HPDE6-E6E7 (cell line): ENCODE data around the gene CDH4.

Experiments
- DNase-seq: peaks from one replicate; pipeline ENCODE4 v3.0.0; 2011; ENCODE audit warnings: missing footprints; ENCODE audit errors: extremely low spot score

The CDH4 gene

DNA sequence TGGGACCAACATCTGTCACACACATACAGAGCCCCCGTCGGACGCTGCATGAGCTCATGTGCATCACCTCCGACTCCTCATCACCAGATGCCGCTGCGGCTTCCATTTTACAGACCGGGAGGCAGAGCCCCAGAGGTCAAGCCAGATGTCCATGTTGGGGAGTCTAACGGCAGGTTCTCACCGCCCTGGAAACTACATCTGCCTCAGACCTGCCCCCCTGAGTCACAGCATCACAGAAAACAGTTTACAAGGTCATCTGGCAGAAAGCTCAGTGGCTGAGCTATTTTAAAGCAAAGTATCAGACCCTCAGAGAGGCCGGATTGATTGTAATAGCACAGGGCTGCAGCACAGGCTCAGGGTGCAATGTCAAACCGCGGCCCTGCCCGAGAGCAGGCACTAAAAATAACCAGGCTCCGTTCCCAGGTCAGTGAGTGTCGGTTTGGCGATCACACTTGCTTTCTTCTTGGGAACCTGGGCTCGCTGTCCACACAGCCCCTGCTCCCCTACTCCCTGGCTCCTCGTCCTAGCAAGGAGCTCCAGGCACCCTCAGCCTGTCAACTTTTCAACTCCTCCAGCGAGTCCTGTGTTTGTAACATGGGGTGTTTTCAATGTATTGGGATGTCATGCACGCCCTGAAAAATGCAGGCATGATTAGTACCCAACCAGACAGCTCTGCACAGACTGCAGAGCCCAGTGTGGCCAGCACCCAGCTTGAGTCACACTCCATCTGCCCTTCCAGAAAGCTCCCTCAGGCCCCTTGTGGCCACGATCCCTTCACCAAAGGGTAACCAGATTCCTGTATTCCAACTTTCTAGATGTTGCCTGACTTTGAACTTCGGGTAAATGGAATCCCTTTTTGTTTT is 264.5 kb downstream of the CDH4 start:
- DNase-seq: no peak

GRCh38 chr20:61517419-61517818 is 265.4 kb downstream of the CDH4 start:
- no peak for DNase-seq

DNA sequence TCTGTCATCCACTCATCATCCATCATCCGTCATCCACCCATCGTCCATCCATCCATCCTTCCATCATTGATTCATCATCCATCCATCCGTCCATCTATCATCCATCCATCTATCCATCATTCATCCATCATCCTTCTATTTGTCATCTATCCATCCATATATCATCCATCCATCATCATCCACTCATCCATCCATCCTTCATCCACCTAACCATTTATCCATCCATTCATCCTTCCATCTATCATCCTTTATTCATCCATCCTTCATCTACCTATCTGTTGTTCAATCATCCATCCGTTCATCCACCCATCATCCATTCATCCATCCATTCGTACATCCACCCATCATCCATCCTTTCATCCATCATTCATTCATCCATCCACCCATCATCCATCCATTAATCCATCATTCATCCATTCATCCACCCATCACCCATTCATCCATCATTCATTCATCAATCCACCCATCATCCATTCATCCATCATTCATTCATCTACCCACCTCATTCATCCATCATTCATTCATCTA is 266.4 kb downstream of the CDH4 start:
- no peak for DNase-seq

DNA sequence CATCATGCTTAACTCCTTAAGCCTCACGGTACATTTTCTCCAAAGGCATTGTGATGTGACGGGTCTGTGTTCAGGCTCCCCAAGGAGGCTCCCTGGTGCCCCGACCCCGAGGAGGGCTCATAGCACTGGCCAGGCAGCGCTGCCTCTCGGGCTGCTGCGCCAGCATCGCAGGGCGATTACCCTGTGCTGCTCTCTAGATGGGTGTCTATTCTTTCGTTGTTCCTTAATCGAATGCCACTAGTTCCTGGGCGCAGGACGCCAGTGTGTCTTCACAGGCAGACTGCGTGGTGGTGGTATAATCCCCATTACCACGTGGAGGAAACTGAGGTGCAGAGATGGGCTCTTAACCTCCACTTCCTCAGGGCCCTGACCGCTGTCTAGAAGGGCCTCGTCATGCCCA is 267.4 kb downstream of the CDH4 start:
- DNase-seq: no peak

DNA sequence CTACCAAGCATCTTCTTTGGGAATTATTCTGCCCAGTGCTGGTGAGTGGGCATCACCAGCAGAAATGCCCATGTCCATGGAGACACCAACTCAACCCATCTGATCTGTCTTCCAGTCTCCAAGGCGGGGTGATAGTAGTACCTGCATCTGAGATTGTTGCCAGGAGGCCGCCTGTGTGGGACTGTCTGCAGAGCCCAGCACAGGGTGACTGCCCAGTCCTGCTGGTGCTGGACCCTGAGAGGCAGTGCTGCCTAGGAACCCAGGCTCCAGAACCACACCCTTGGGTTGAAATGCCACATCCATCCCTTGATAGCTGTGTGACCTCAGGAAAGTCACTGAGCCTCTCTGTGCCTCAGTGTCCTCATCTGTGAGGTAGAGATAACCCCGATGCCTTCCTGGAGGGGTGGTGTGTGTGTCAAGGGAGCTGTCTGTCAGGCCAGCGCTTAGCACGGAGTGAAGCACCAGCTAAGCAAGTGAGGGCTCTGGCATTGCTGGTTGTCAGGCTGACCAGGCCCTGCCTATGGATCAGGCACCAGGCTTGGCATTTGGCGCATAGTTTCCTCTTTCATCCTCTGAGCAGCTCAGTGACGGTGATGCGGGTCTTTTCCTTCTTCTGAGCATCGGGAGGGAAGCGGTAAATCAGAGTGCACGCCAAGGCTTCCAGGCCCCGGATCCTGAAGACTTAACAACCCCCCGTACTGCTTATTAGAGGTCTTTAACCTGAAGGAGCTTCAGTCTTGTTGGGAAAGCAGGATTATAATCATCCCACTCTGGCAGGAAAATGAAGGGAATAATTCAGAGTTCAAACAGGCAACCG is 268.2 kb downstream of the CDH4 start:
- no peak for DNase-seq

GRCh38 chr20:61520893-61521460 is 268.9 kb downstream of the CDH4 start:
- no peak for DNase-seq

DNA sequence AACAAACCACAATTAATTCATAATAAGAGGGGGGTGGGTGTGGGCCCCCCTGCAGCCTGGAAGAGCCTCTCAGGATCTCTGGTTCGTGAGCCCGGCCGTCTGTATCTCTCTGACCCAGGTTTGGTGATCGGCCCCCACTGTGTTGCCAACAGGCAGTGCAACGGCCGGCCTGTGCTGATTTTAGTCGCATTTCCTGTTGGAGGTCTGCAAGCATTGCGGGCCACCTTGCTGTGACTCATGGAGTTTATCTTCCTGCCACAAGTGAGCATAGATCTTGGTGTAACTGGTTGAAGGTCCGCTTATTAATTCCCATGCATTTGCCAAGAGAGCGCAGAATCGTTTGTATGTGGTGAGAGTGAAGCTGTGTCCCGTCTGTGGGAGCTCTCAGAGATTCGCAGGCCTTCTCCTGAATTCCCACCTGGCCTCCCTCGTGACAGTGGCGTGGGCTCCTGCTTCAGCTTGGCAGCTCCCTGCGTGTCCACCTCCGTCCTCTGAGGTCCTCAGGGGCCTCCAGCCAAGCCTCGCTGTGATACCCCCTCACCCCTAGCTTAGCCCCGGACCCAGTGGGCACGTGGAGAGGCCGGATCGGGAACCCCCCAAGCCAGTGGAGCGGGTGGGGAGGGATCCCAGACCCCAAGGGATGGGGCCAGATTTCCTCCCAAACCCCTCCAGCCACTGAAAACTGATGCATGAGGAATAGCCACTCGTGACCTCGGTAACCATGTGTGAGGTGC is 269.8 kb downstream of the CDH4 start:
- DNase-seq: no peak

- no peak for DNase-seq
Measured at GRCh38 chr20:61522498-61523090, 270.5 kb downstream of the CDH4 start.

DNA sequence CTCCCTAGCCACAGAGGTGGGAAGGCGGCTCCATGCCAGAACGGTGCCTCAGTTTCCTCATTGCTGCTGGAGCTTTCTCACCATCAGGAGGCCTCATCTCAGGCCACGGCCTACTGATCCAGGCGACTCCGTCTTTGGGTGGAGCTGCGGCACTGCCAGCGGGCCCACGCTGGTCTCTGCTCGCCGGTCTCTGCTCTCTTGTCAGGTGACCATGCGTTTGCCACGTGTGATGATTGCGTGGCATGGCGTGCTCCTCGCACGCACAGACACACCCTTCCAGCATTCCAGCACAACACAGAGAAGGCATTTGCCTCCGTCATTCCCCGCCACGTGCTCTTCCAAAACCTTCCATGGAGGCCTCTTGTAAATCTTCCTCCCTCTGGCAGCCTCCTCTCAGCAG is 271.1 kb downstream of the CDH4 start:
- no peak for DNase-seq

DNA sequence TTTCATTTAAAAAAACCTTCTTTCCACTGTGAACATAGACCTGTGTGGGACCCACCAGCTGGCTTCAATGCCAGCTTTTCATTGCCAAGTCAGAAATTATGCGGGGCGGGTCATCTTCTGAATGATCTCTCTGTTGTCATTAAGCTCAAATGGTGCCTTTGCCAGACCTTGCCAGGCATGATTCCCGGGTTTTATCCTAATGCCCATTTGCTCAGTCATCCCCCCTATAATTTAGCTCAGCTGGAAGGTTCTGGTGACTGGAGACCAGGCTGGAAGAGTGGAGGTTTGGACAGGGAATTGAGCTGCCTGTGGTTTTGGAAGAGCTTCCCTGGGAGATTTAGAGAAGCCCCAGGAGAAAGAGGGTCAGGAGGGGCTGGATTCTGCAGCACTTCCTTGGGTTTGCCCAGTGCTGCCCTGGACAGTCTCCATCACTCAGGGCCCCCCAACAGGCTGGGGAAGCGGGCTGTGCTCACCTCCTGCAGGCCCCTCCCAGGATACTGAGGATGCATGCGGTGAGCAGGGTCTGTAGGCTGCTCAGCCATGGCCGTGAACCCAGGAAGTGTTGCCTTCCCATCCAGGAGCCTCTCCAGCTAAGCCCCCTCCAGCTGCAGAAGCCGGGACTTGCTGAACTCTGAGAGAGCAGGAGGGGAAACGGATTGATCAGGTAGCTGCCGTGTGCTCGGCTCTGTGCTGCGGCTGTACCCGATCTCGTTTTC is 273.0 kb downstream of the CDH4 start:
- DNase-seq: no peak

- DNase-seq: no peak
Measured at GRCh38 chr20:61525781-61526431, 273.8 kb downstream of the CDH4 start.

GRCh38 chr20:61526907-61527306 is 274.8 kb downstream of the CDH4 start:
- DNase-seq: no peak

GRCh38 chr20:61527626-61528025 is 275.6 kb downstream of the CDH4 start:
- no peak for DNase-seq

DNA sequence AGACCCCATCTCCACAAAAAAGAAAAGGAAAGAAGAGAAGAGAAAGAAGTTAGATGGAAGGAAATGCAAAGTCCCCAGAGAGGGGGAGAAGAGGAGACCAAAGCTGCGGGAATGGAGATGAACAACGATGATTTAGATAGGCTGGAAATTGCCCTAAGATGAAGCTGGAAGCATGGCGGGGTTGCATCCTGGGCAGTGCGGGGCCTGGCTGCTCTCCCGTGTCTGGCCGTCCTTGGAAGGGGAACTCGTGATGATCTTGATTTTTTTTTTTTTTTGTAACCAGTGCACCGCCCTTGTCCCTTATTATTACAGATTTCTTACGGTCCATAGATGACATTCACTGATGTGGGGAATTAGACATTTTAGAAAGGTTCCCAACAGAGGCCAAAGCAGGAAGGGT is 276.5 kb downstream of the CDH4 start:
- DNase-seq: no peak

DNA sequence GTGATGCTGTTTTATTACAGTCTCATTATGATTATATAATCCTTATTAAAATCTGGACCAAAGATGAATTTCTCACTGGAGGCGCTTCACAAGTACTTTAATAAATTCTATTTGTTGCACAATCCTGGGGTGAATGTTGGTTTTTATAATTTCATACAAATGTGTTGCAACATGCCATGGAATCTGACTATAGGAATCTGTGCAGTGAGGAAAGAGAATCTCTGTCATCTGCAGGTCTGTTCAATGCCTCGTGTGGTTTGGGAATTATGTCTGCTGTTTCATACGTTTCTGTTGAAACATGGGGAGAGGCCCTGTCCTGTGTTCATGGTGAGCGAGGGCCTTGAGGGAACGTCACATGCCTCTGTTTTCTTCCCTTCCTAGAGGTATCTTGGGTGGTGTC is 277.3 kb downstream of the CDH4 start:
- no peak for DNase-seq

GRCh38 chr20:61531553-61532345 is 279.7 kb downstream of the CDH4 start:
- DNase-seq: no peak

- no peak for DNase-seq
Measured at GRCh38 chr20:61532736-61533135, 280.7 kb downstream of the CDH4 start.

DNA sequence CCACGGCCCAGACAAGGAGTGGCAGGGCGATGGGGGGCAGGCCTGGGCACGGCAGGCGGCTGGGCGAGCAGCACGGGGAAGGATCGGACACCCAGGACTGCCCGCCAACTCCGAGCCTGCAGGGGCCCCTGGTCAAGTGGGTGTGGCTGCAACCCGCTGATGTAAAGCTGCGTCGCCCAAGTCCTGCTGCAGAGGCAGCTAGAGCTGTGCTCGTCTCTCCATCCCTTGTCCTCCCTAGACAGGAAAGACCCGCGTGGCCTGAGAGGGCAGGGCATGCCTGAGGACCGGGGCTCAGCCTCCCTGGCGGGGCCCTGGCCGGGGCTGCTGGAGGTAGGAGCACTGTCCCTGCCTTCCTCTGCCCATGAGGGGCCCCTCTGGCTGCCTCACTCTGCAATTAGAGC is 281.2 kb downstream of the CDH4 start:
- DNase-seq: no peak

DNA sequence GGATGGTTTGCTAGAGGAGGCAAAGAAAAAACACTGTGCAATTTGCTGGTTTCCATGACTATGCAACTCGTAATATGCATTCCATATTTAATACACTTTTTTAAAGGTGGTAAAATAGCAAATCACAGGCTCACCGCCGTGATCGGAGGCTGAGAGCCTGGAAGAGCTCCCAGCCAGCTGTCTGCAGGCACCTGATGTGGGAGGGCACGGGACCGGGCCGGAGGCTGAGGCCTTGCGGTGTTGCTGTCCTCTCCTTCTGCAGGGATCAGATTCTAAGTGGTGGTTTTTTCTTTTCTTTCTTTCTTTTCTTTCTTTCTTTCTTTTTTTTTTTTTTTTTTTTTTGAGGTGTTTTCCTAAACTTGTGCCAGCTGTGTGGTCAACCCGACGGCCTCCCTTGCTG is 282.3 kb downstream of the CDH4 start:
- no peak for DNase-seq
